Immature natural killer cell (primary cell): ENCODE results near the gene ARHGAP26. TPM values are rescaled to one million over a fixed set of nuclear protein-coding genes. Genes with fewer than 3 reads are reported as not detected.

Experiments used
- DNase-seq, 3 donors: peaks; one replicate each; pipeline ENCODE4 v3.0.0; 2022; ENCODE audit warnings: mixed read lengths in 1 of 3
- H3K27ac Mint-ChIP-seq, 6 donors: one replicate each; pipeline ENCODE4 v1.8.0; 2020; ENCODE audit warnings: mixed read lengths in 6 of 6, mild to moderate bottlenecking in 5 of 6, inconsistent platforms in 4 of 6, moderate library complexity in 3 of 6
- H3K27me3 Mint-ChIP-seq, 3 donors: one replicate each; pipeline ENCODE4 v1.8.0; 2020 to 2021; ENCODE audit warnings: low read depth in 3 of 3, mild to moderate bottlenecking in 3 of 3, mixed read lengths in 3 of 3, moderate library complexity in 3 of 3, inconsistent platforms in 1 of 3
- H3K36me3 Mint-ChIP-seq, 3 donors: one replicate each; pipeline ENCODE4 v1.8.0; 2020; ENCODE audit warnings: mixed read lengths in 3 of 3, inconsistent platforms in 2 of 3, mild to moderate bottlenecking in 2 of 3
- H3K4me1 Mint-ChIP-seq, 2 donors: one replicate each; pipeline ENCODE4 v1.8.0; 2020; ENCODE audit warnings: inconsistent platforms in 2 of 2, mild to moderate bottlenecking in 2 of 2, mixed read lengths in 2 of 2, moderate library complexity in 1 of 2
- H3K4me3 Mint-ChIP-seq, 5 donors: one replicate each; pipeline ENCODE4 v1.8.0; 2020; ENCODE audit warnings: mild to moderate bottlenecking in 5 of 5, mixed read lengths in 5 of 5, inconsistent platforms in 3 of 5, moderate library complexity in 3 of 5
- H3K9me3 Mint-ChIP-seq, 6 donors: one replicate each; pipeline ENCODE4 v1.8.0; 2020; ENCODE audit warnings: mild to moderate bottlenecking in 6 of 6, mixed read lengths in 6 of 6, inconsistent platforms in 4 of 6, moderate library complexity in 3 of 6
- polyA plus RNA-seq, 3 donors: library from polyadenylated mRNA; unstranded; fragments of 300-500 nt; fragmentation: Illumina TruSeq; gene quantifications; one replicate each; pipeline ENCODE4 v1.2.3, GENCODE V29; 2021

Gene ARHGAP26
- polyA plus RNA-seq, 3 donors from 2014 or later = 14.5 to 43.7 (median 17.6) TPM

DNA sequence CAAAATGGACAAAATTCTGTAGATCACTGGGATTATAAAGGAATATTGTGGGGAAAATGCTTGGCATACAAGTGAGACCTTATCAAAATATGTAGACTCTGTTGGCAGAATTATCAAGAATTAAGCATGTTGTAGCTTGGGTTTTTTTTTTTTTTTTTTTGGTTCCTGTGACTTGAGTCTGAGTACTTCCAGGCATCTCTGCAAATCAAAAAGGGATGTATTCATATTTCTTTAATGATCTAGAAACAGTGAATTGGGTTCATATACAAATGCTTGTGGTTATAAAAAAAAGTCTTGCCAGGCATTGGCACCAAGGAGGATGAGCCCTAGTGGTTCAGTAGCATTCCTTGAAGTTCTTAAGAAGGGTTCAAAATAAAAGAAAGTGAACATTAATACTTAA, 292.2 kb downstream of the ARHGAP26 start:
- H3K4me1 Mint-ChIP-seq = peaks cover 8 to 35% of the 10 kb centered on the region in 2 donors
- peaks cover 44 to 76% (median 63%) of the 10 kb centered on the region in 3 donors for H3K36me3 Mint-ChIP-seq

DNA sequence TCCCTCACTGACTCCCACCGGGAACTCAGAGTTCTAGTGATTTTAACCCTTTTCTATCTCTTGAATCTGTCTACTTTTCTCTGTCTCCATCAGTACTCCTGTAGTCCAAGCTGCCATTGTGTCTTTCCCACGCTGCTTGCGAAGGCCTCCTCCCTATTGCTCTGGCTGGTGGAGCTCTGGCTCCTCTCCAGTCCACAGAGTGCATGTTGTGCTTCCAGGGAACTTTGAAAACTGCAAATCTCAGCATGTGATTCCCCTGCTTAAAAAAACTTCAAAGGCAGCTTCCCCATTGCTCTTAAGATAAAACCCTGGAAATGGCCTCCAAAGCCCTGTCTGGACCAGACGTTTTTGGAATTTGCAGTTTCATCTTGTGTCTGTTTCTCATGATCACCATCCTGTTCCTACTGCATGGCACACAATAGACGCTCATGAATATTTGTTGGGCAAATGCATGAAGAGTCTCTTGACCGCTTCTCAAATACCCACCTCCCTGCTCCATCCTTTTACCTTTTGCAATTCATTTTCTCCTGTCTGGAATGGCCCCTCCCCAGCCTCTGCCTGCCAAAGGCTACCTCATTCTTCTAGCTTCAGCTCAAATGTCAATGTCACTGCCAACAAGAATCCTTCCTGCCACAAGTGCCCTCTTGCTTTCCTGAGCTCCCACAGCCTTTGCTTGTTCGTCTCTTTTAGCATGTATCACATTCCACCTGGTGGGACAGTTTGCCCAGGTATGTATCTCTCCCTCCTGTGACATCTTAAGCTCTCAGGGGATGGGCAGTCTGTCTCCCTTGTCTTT, 293.2 kb downstream of the ARHGAP26 start:
- Mint-ChIP-seq H3K9me3 (no peaks in the 10 kb centered on the region), H3K4me3 (no peak overlapping the region), H3K4me1 (peaks cover 8 to 38% of the 10 kb centered on the region in 2 donors), H3K36me3 (peaks cover 41 to 73% (median 58%) of the 10 kb centered on the region in 3 donors), H3K27me3 (peaks cover 0 to 3% (median 3%) of the 10 kb centered on the region in 3 donors), H3K27ac (peak overlapping the region; percentile 4 to 71 (median 56))
- no peak for DNase-seq

More for the DNA sequence above, 292.2 kb downstream of the ARHGAP26 start:
- Mint-ChIP-seq H3K27ac (no peak overlapping the region), H3K27me3 (peaks cover 0 to 3% (median 3%) of the 10 kb centered on the region in 3 donors), H3K9me3 (no peaks in the 10 kb centered on the region), H3K4me3 (no peak overlapping the region)
- DNase-seq = no peak

DNA sequence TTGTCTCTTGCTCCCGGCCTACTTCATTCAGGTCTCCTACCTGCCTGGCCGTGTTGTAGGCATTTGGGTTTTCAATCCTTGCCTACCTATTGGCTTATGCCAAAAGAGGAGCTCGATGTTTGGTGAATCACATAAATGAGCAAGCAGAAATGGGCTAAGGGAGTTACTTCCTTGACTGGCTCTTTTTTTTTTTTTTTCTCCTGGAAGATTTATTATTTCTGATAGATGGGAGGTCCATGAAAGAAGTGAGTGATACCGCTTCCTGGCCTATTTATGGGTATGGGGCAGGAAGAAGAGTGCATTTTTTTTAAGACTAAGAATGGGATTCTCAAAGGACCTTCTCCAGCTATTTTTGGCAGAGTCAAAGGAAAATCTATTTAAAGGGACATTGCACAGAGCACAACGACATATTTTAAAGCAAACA, 294.1 kb downstream of the ARHGAP26 start:
- H3K27me3 Mint-ChIP-seq = peaks cover 0 to 6% (median 3%) of the 10 kb centered on the region in 3 donors
- H3K4me3 Mint-ChIP-seq = no peak overlapping the region
- H3K4me1 Mint-ChIP-seq = peaks cover 8 to 38% of the 10 kb centered on the region in 2 donors
- H3K36me3 Mint-ChIP-seq = peaks cover 41 to 74% (median 58%) of the 10 kb centered on the region in 3 donors
- peak overlapping the region in 2 of 6 donors; percentile 26 to 31 for H3K27ac Mint-ChIP-seq
- no peak for DNase-seq
- H3K9me3 Mint-ChIP-seq = no peaks in the 10 kb centered on the region

DNA sequence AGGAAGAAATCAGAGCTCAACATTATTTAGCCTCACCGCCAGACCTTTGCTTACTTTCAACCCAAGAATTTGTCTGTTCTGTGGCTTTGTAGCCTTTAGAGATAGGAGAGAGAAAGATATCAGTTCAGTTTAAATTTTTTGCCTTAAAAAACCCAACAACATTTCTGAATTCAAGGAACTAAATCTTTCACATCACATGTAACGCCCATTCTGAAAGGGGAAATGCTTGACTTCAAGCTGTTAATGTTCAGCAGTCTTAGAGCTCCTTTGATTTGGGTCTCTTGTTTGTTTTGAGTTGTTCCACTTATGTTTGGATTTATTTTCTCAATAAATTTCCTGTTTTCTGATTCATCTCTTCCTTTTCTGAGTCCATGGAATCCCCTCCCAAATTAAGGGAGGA, 294.5 kb downstream of the ARHGAP26 start:
- H3K27ac Mint-ChIP-seq = peak overlapping the region in 3 of 6 donors; percentile 26 to 51 (median 27)
- no peaks in the 10 kb centered on the region for H3K9me3 Mint-ChIP-seq
- peaks cover 44 to 73% (median 62%) of the 10 kb centered on the region in 3 donors for H3K36me3 Mint-ChIP-seq
- H3K4me1 Mint-ChIP-seq = peaks cover 8 to 38% of the 10 kb centered on the region in 2 donors
- DNase-seq = no peak
- H3K27me3 Mint-ChIP-seq = peaks cover 0 to 6% (median 3%) of the 10 kb centered on the region in 3 donors
- H3K4me3 Mint-ChIP-seq = no peak overlapping the region

DNA sequence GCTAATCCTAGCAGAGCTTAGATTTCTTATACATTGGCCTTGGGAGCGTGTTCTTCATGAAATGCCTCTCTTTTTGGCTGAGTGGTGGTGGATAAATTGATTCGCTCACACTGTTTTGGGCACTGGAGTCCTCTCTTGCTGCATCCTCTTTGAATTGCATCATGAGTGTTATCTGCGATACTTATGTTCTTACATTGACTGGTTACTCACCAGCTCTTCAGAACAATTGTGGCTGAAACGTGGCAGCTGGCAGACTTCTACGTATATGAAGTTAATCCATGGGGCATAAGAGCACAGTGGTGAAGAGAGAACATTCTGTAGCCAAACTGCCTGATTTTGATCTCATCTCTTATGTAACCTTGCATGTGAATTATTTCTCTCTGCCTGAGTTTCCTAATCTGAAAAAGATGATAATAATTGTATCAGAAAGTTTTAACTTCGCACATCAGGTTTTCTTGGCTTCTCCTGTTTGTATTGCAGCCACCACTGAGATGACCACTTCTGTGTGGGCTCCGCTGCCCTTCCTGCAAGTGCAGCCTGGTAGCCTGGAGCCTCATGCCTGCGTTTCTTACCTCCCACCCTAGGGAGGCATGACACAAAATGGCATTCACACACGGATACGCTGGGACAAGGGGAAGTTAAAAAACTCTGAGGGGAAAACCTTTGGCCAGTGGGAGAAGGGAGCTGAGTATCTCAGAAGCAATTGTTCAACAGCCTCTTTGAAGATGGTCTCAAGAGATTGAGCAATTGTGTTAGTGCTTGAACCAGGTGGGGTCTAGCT, 295.2 kb downstream of the ARHGAP26 start:
- peak overlapping the region; percentile 3 to 58 (median 23) for H3K27ac Mint-ChIP-seq
- DNase-seq = no peak
- peaks cover 0 to 6% (median 5%) of the 10 kb centered on the region in 3 donors for H3K27me3 Mint-ChIP-seq
- H3K9me3 Mint-ChIP-seq = no peaks in the 10 kb centered on the region
- no peak overlapping the region for H3K4me3 Mint-ChIP-seq
- H3K4me1 Mint-ChIP-seq = peaks cover 8 to 38% of the 10 kb centered on the region in 2 donors
- peaks cover 50 to 77% (median 67%) of the 10 kb centered on the region in 3 donors for H3K36me3 Mint-ChIP-seq

DNA sequence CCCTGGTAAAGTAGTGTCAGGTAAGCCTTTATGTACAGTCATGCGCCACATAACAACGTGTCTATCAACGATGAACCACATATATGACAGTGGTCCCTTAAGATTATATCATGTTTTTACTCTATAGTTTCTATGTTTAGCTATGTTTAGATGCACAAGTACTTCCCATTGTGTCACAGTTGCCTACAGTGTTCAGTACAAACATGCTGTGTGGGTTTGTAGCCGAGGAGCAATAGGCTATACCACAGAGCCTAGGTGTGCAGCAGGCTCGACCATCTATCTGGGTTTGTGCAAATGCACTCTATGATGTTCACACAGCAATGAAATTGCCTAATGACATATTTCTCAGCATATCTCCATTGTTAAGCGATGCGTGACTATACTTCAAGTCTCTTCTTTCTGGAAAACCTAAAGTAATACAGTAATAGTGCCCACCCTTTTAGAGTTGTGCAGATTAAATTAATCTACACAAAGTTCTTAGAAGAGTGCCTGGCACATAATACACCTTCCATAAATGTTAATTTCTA, 295.9 kb downstream of the ARHGAP26 start:
- no peaks in the 10 kb centered on the region for H3K9me3 Mint-ChIP-seq
- H3K4me3 Mint-ChIP-seq = no peak overlapping the region
- peaks cover 0 to 3% (median 2%) of the 10 kb centered on the region in 3 donors for H3K27me3 Mint-ChIP-seq
- no peak for DNase-seq
- peaks cover 8 to 34% of the 10 kb centered on the region in 2 donors for H3K4me1 Mint-ChIP-seq
- peaks cover 54 to 79% (median 68%) of the 10 kb centered on the region in 3 donors for H3K36me3 Mint-ChIP-seq
- H3K27ac Mint-ChIP-seq = peak overlapping the region; percentile 0 to 58 (median 10)

DNA sequence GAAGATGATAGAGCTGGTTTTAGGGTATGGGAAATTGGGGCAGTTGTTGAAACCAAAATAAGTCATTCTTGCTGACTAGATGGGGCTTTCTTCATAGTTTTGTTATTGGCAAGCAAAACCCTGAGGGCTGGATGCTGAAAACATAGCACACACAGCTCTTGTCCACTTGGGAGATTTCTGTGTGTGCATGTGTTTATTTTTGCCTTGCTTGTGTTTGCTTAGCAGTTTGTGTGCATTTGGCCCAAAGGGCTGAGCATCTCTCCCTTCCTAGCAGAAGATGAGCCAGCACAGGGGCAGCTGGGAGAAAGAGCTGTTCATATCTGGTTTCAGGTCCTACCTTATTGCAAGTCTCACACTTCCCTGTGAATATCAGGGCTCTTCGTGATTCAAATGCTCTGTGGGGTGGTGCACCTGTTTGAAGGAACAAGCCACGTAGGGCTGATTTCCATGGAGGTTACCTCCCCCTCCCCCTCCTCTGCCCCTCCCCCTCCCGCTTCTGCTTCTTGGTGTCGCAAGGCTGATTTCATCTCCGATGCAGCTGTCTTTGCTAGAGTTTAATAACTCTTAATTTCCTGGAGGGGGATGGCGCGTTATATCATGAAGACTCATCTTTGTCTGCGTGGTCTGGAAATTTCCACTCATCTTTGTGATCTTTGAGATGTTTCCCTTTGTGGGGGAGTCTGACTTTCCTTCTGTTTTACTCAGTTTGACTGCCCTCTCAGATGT, 296.5 kb downstream of the ARHGAP26 start:
- Mint-ChIP-seq H3K9me3 (peaks cover 0 to 1% (median 0%) of the 10 kb centered on the region in 6 donors), H3K27ac (peak overlapping the region in 5 of 6 donors; percentile 0 to 58 (median 36)), H3K4me1 (peaks cover 8 to 28% of the 10 kb centered on the region in 2 donors), H3K27me3 (peaks cover 0 to 3% (median 2%) of the 10 kb centered on the region in 3 donors), H3K36me3 (peaks cover 58 to 78% (median 68%) of the 10 kb centered on the region in 3 donors), H3K4me3 (no peak overlapping the region)
- DNase-seq = no peak

DNA sequence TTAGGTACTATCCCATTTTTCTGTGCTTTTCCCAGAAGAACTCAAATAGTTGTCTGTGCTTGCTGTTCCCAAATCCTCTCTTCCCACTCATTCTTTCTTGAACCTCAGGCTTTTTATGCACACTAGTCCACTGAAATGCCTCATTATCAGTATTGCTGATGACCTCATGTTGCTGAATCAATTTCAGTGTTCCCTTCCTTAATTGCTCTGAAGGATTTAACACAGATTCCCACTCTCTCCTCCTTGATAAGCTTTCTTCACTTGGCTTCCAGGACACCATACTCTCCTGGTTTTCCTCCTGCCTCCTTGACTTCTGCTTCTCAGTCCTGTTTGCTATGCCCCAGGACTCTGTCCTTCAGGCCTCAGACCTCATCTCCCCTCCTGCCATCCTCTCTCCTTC, 298.5 kb downstream of the ARHGAP26 start:
- peaks cover 0 to 1% (median 0%) of the 10 kb centered on the region in 6 donors for H3K9me3 Mint-ChIP-seq
- H3K27ac Mint-ChIP-seq = peak overlapping the region in 2 of 6 donors; percentile 7 to 47
- DNase-seq = no peak
- H3K4me3 Mint-ChIP-seq = no peak overlapping the region
- peaks cover 0 to 3% (median 2%) of the 10 kb centered on the region in 3 donors for H3K27me3 Mint-ChIP-seq
- peaks cover 7 to 18% of the 10 kb centered on the region in 2 donors for H3K4me1 Mint-ChIP-seq
- peaks cover 46 to 69% (median 52%) of the 10 kb centered on the region in 3 donors for H3K36me3 Mint-ChIP-seq

DNA sequence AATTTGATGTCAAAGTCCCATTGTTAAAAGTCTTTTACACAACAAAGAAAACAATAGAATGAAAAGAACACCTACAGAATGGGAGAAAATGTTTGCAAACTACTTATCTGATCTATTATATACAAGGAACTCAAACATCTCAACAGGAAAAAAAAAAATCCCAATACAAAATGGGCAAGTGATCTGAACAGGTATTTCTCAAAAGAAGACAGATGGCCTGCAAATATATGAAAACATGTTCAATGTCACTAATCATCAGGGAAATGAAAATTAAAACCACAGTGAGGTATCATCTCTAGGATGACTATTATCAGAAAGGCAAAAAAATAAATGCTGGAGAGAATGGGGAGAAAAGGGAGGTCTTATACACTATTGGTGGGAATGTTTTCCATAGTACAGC, 301.8 kb downstream of the ARHGAP26 start:
- Mint-ChIP-seq H3K4me3 (no peak overlapping the region), H3K36me3 (peaks cover 29 to 57% (median 50%) of the 10 kb centered on the region in 3 donors), H3K27me3 (peaks cover 0 to 3% (median 2%) of the 10 kb centered on the region in 3 donors), H3K4me1 (peaks cover 8 to 15% of the 10 kb centered on the region in 2 donors), H3K27ac (peak overlapping the region in 1 of 6 donors; percentile 43), H3K9me3 (peaks cover 0 to 1% (median 0%) of the 10 kb centered on the region in 6 donors)
- no peak for DNase-seq

DNA sequence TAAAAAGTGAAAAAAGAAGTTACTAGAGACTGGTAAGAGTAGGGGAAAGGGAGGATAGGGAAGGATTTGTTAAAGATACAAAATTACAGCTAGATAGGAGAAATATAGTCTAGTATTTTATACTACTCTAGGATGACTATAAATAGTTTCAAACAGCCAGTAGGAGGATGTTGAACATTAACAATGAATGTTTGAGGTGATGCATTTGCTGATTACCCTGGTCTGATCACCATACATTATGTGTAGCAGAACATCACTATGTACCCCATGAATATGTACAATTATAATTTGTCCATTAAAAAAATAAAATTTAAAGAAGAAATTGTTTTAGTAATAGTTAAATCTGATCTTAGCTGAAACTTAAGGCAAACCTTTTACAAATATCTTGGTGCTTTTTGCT, 302.6 kb downstream of the ARHGAP26 start:
- H3K4me1 Mint-ChIP-seq = peaks cover 10 to 15% of the 10 kb centered on the region in 2 donors
- no peak for DNase-seq
- H3K27me3 Mint-ChIP-seq = peaks cover 0 to 3% (median 2%) of the 10 kb centered on the region in 3 donors
- H3K9me3 Mint-ChIP-seq = peaks cover 0 to 1% (median 0%) of the 10 kb centered on the region in 6 donors
- peak overlapping the region in 2 of 6 donors; percentile 14 to 30 for H3K27ac Mint-ChIP-seq
- H3K36me3 Mint-ChIP-seq = peaks cover 29 to 50% (median 49%) of the 10 kb centered on the region in 3 donors
- H3K4me3 Mint-ChIP-seq = no peak overlapping the region

DNA sequence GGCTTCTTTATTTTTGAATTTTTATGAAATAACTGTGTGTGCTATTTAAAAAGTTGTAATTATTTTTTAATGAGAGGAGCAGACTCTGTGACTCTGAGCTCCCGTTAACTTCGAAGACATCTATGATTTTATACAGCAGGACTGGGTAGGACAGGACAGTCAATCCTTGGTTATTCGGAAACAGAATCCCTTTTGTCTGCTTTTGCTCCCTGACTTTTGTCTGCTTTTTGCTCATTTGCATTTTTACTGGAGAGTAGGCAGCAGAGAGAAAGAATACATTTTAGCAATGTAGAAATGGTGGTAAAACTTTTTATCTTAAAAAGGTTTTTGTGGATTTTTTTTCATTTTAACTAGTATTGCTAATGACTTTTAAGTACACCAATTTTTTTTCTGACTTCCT, 303.6 kb downstream of the ARHGAP26 start:
- no peak overlapping the region for H3K27ac Mint-ChIP-seq
- H3K4me1 Mint-ChIP-seq = peaks cover 18 to 25% of the 10 kb centered on the region in 2 donors
- peaks cover 0 to 1% (median 0%) of the 10 kb centered on the region in 6 donors for H3K9me3 Mint-ChIP-seq
- no peak overlapping the region for H3K4me3 Mint-ChIP-seq
- peaks cover 0 to 3% (median under 1%) of the 10 kb centered on the region in 3 donors for H3K27me3 Mint-ChIP-seq
- peaks cover 21 to 42% (median 42%) of the 10 kb centered on the region in 3 donors for H3K36me3 Mint-ChIP-seq
- DNase-seq = no peak

DNA sequence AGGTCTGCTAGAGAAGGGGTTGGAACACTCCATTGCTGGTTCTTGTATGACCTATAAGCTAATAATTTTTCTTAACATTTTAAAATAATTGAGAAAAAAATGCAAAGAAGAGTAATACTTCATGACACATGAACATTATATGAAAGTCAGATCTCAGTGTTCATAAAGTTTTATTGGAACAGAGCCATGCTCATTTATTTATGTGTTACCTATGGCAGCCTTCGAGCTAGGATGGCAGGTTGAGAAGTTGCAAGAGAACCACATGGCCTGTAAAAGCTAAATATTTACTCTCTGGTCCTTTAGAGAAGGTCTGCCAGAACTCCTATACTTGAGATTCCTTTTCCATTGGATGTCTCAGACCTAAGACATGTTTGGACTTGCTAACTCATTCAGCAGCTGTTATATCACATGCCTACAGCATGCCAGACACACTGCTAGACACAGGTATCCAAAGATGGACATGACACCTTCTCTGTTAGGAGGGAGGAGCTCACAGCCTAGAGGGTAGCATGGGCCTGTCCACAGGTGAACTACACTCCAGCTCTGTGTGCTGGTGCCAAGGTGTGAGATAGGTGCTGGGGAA, 304.3 kb downstream of the ARHGAP26 start:
- Mint-ChIP-seq H3K4me1 (peaks cover 21 to 29% of the 10 kb centered on the region in 2 donors), H3K4me3 (no peak overlapping the region), H3K27ac (peak overlapping the region in 4 of 6 donors; percentile 22 to 81 (median 79)), H3K9me3 (peaks cover 0 to 1% (median 0%) of the 10 kb centered on the region in 6 donors), H3K36me3 (peaks cover 14 to 35% (median 34%) of the 10 kb centered on the region in 3 donors), H3K27me3 (peaks cover 0 to 3% (median 2%) of the 10 kb centered on the region in 3 donors)
- no peak for DNase-seq
